GM12892 (cell line): ENCODE data around the gene FAS.

Source experiments
- POLR2A ChIP-seq: IDR thresholded peaks from 2 replicates; pipeline ENCODE4 v1.6.1; 2011; ENCODE audit warnings: low read depth, low read length, control low read depth
- POLR2AphosphoS5 ChIP-seq: IDR thresholded peaks from 2 replicates; pipeline ENCODE4 v1.6.1; 2011; ENCODE audit warnings: low read depth, low read length, control low read depth
- TAF1 ChIP-seq: IDR thresholded peaks from 2 replicates; pipeline ENCODE4 v1.6.1; 2011; ENCODE audit warnings: low read depth, mild to moderate bottlenecking, control low read depth, low read length, borderline replicate concordance

- no peak for TF ChIP-seq POLR2AphosphoS5
- no peak for TF ChIP-seq TAF1
- no peak for TF ChIP-seq POLR2A
These were observed 12.7 kb downstream of the FAS start for GRCh38 chr10:89003344-89003743.
